Measurements from ENCODE around the gene TSSK3. TPM values are rescaled to one million over a fixed set of nuclear protein-coding genes. Genes with fewer than 3 reads are reported as not detected.

TSSK3 gene
- total and polyA plus RNA-seq, 9 of the 15 experiments (the other 6 are each of a cell fraction or from before 2014, with no cell fraction given): 0.27 to 2.8 (median 1.9) TPM

- FAIRE-seq: no peak
- Histone ChIP-seq H3K27ac (ENCODE audit: extremely low read depth, low read depth, low read length) (no peak overlapping the region), H3K9me3 (replicated peaks; ENCODE audit: control insufficient read depth, insufficient read depth, low read depth, low read length) (0 out of 2 replicates have a peak, but pooled peaks cover 4% of the 10 kb centered on the region), H3K4me2 (ENCODE audit: insufficient read depth, low read length) (no peak overlapping the region), H2AFZ (ENCODE audit: low read depth, low read length) (no peak overlapping the region), H4K20me1 (replicated peaks; ENCODE audit: control insufficient read depth, insufficient read depth, low read length) (no peaks in the 10 kb centered on the region), H3K9me1 (ENCODE audit: control insufficient read depth, insufficient read depth, low read length) (no peaks in the 10 kb centered on the region), H3K36me3 (ENCODE audit: control insufficient read depth, insufficient read depth, low read length) (no peaks in the 10 kb centered on the region), H3K4me3 (no peak overlapping the region), H3K4me1 (replicated peaks in 1 of 2; ENCODE audit: control insufficient read depth in 2 of 2, insufficient read depth in 2 of 2, low read length in 2 of 2) (peaks cover 0 to 16% of the 10 kb centered on the region in 2 experiments; a peak in 3 of 5 replicates), H3K79me2 (ENCODE audit: control insufficient read depth, insufficient read depth, low read length) (no peaks in the 10 kb centered on the region), H3K9ac (ENCODE audit: insufficient read depth in 1 of 2, low read depth in 2 of 2, low read length in 2 of 2) (no peak overlapping the region), H3K27me3 (ENCODE audit: control insufficient read depth in 2 of 2, insufficient read depth in 2 of 2, low read length in 2 of 2) (no peaks in the 10 kb centered on the region)
- no peak for TF ChIP-seq TEAD1 (CRISPR knock-in tag; IDR thresholded peaks at IDR 0.05)
- no peak for TF ChIP-seq ZFPM2 (CRISPR knock-in tag; IDR thresholded peaks at IDR 0.05)
- no peak for TF ChIP-seq PTBP1 (IDR thresholded peaks at IDR 0.05; ENCODE audit: low read depth, low read length)
- TF ChIP-seq EWSR1 (IDR thresholded peaks at IDR 0.05; ENCODE audit: borderline replicate concordance, low read depth, partially characterized antibody): no peak
- no peak for TF ChIP-seq TGIF2 (CRISPR knock-in tag; IDR thresholded peaks at IDR 0.05)
- no peak for TF ChIP-seq MTA1 (IDR thresholded peaks at IDR 0.05; ENCODE audit: borderline replicate concordance)
- TF ChIP-seq C11orf30 (IDR thresholded peaks at IDR 0.05; ENCODE audit: low read depth): no peak
- no peak for TF ChIP-seq L3MBTL2 (IDR thresholded peaks at IDR 0.05)
- no peak for TF ChIP-seq MAFF (IDR thresholded peaks at IDR 0.05; ENCODE audit: low read length)
- no peak for TF ChIP-seq GTF2F1 (IDR thresholded peaks at IDR 0.05; ENCODE audit: low read depth, low read length)
- TF ChIP-seq, protein P1, sequence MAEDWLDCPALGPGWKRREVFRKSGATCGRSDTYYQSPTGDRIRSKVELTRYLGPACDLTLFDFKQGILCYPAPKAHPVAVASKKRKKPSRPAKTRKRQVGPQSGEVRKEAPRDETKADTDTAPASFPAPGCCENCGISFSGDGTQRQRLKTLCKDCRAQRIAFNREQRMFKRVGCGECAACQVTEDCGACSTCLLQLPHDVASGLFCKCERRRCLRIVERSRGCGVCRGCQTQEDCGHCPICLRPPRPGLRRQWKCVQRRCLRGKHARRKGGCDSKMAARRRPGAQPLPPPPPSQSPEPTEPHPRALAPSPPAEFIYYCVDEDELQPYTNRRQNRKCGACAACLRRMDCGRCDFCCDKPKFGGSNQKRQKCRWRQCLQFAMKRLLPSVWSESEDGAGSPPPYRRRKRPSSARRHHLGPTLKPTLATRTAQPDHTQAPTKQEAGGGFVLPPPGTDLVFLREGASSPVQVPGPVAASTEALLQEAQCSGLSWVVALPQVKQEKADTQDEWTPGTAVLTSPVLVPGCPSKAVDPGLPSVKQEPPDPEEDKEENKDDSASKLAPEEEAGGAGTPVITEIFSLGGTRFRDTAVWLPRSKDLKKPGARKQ (CRISPR knock-in tag; IDR thresholded peaks at IDR 0.05): no peak
- intact Hi-C loops (cut with micrococcal nuclease): loop anchor here (5.0 to 10.0 kb wide), 3 partner anchors 346 to 749 kb away; no protein-coding TSS in a partner anchor
- BruUV-seq (replicated peaks): no TSS peak
- in situ Hi-C loops (cut with MboI): no loop called here
- no peak for DNase-seq (ENCODE audit: extremely low read depth in 1 of 4, low spot score in 3 of 4)
- POLR2A ChIA-PET: interaction anchor here (0.7 to 1.9 kb wide), 3 partner anchors 10 to 17 kb away, joined by 4 to 10 read pairs (median 5); partner anchors contain the start of gene BSDC1
- no peak for ATAC-seq
- CTCF ChIA-PET (ENCODE audit: low intra/inter-chr PET ratio): no interaction called here
These were observed 48.9 kb downstream of the TSSK3 start for GRCh38 chr1:32411261-32411660.
